ENCODE measurements around the gene ZNF10.

ZNF10 gene

GRCh38 chr12:133130038-133130807 is at the start of gene ZNF10, which contains the start of gene ZNF891:
Gene ZNF10 (plus strand): TSS chr12:133130627. CDS start chr12:133144493, 13,866 bp downstream.
Gene ZNF891 (minus strand): TSS chr12:133130274. CDS start chr12:133121918, 8,356 bp downstream.
- Mint-ChIP-seq H3K4me3 (peak within 1 kb of the TSS; percentile 90), H3K9me3 (peaks cover 62% of the 10 kb centered on the region), H3K27ac (peak within 1 kb of the TSS; percentile 95), H3K4me1 (ENCODE audit: low read depth) (peaks cover 11% of the 10 kb centered on the region), H3K36me3 (ENCODE audit: low read depth) (peaks cover 56% of the 10 kb centered on the region), H3K27me3 (ENCODE audit: low read depth) (no peaks in the 10 kb centered on the region)
- DNase-seq (ENCODE audit: low spot score), result peak; percentile 95

GRCh38 chr12:133081159-133081780 is 49.2 kb upstream of the ZNF10 start:
- Mint-ChIP-seq H3K27ac (no peak overlapping the region), H3K9me3 (peaks cover 57% of the 10 kb centered on the region), H3K4me3 (no peak overlapping the region), H3K27me3 (ENCODE audit: low read depth) (no peaks in the 10 kb centered on the region), H3K36me3 (ENCODE audit: low read depth) (peaks cover 59% of the 10 kb centered on the region), H3K4me1 (ENCODE audit: low read depth) (peaks cover 7% of the 10 kb centered on the region)
- no peak for DNase-seq (ENCODE audit: low spot score)

GRCh38 chr12:133083345-133083744 is 47.1 kb upstream of the ZNF10 start:
- Mint-ChIP-seq H3K27me3 (ENCODE audit: low read depth) (no peaks in the 10 kb centered on the region), H3K4me1 (ENCODE audit: low read depth) (peaks cover 7% of the 10 kb centered on the region), H3K36me3 (ENCODE audit: low read depth) (peaks cover 73% of the 10 kb centered on the region), H3K4me3 (no peak overlapping the region), H3K9me3 (peaks cover 58% of the 10 kb centered on the region), H3K27ac (no peak overlapping the region)
- DNase-seq (ENCODE audit: low spot score), result no peak

- H3K4me3 Mint-ChIP-seq, result no peak overlapping the region
- peaks cover 76% of the 10 kb centered on the region for H3K36me3 Mint-ChIP-seq (ENCODE audit: low read depth)
- no peak for DNase-seq (ENCODE audit: low spot score)
- peaks cover 83% of the 10 kb centered on the region for H3K9me3 Mint-ChIP-seq
- H3K27me3 Mint-ChIP-seq (ENCODE audit: low read depth), result no peaks in the 10 kb centered on the region
- no peaks in the 10 kb centered on the region for H3K4me1 Mint-ChIP-seq (ENCODE audit: low read depth)
- no peak overlapping the region for H3K27ac Mint-ChIP-seq
Measured at GRCh38 chr12:133105620-133106019, 24.8 kb upstream of the ZNF10 start.

GRCh38 chr12:133106253-133106652 is 24.2 kb upstream of the ZNF10 start:
- H3K9me3 Mint-ChIP-seq, result peaks cover 78% of the 10 kb centered on the region
- H3K4me3 Mint-ChIP-seq, result no peak overlapping the region
- no peak for DNase-seq (ENCODE audit: low spot score)
- H3K36me3 Mint-ChIP-seq (ENCODE audit: low read depth), result peaks cover 71% of the 10 kb centered on the region
- no peak overlapping the region for H3K27ac Mint-ChIP-seq
- H3K4me1 Mint-ChIP-seq (ENCODE audit: low read depth), result no peaks in the 10 kb centered on the region
- H3K27me3 Mint-ChIP-seq (ENCODE audit: low read depth), result no peaks in the 10 kb centered on the region

- Mint-ChIP-seq H3K27ac (no peak overlapping the region), H3K36me3 (ENCODE audit: low read depth) (peaks cover 64% of the 10 kb centered on the region), H3K4me3 (no peak overlapping the region), H3K9me3 (peaks cover 74% of the 10 kb centered on the region), H3K27me3 (ENCODE audit: low read depth) (no peaks in the 10 kb centered on the region), H3K4me1 (ENCODE audit: low read depth) (no peaks in the 10 kb centered on the region)
- DNase-seq (ENCODE audit: low spot score), result no peak
Measured at GRCh38 chr12:133107121-133107520, 23.3 kb upstream of the ZNF10 start.

GRCh38 chr12:133108150-133108549 is 22.3 kb upstream of the ZNF10 start:
- peaks cover 59% of the 10 kb centered on the region for H3K36me3 Mint-ChIP-seq (ENCODE audit: low read depth)
- H3K27ac Mint-ChIP-seq, result no peak overlapping the region
- peaks cover 73% of the 10 kb centered on the region for H3K9me3 Mint-ChIP-seq
- no peak overlapping the region for H3K4me3 Mint-ChIP-seq
- H3K4me1 Mint-ChIP-seq (ENCODE audit: low read depth), result no peaks in the 10 kb centered on the region
- DNase-seq (ENCODE audit: low spot score), result no peak
- no peaks in the 10 kb centered on the region for H3K27me3 Mint-ChIP-seq (ENCODE audit: low read depth)

- Mint-ChIP-seq H3K36me3 (ENCODE audit: low read depth) (peaks cover 54% of the 10 kb centered on the region), H3K27ac (no peak overlapping the region), H3K27me3 (ENCODE audit: low read depth) (no peaks in the 10 kb centered on the region), H3K4me3 (no peak overlapping the region), H3K4me1 (ENCODE audit: low read depth) (no peaks in the 10 kb centered on the region), H3K9me3 (peaks cover 76% of the 10 kb centered on the region)
- no peak for DNase-seq (ENCODE audit: low spot score)
Measured at GRCh38 chr12:133120385-133121191, 9.8 kb upstream of the ZNF10 start.

- H3K27me3 Mint-ChIP-seq (ENCODE audit: low read depth), result no peaks in the 10 kb centered on the region
- H3K4me1 Mint-ChIP-seq (ENCODE audit: low read depth), result peaks cover 2% of the 10 kb centered on the region
- no peak overlapping the region for H3K27ac Mint-ChIP-seq
- H3K9me3 Mint-ChIP-seq, result peaks cover 71% of the 10 kb centered on the region
- no peak overlapping the region for H3K4me3 Mint-ChIP-seq
- no peak for DNase-seq (ENCODE audit: low spot score)
- H3K36me3 Mint-ChIP-seq (ENCODE audit: low read depth), result peaks cover 60% of the 10 kb centered on the region
Measured at GRCh38 chr12:133124674-133125073, 5.8 kb upstream of the ZNF10 start.

- H3K36me3 Mint-ChIP-seq (ENCODE audit: low read depth), result peaks cover 55% of the 10 kb centered on the region
- peak overlapping the region; percentile 90 for H3K4me3 Mint-ChIP-seq
- H3K27me3 Mint-ChIP-seq (ENCODE audit: low read depth), result no peaks in the 10 kb centered on the region
- H3K27ac Mint-ChIP-seq, result peak overlapping the region; percentile 95
- H3K4me1 Mint-ChIP-seq (ENCODE audit: low read depth), result peaks cover 11% of the 10 kb centered on the region
- peaks cover 62% of the 10 kb centered on the region for H3K9me3 Mint-ChIP-seq
- no peak for DNase-seq (ENCODE audit: low spot score)
Measured at GRCh38 chr12:133129368-133130037, 924 bp upstream of the ZNF10 start.

GRCh38 chr12:133130808-133131128 is 341 bp downstream of the ZNF10 start:
- H3K4me3 Mint-ChIP-seq, result peak overlapping the region; percentile 90
- peaks cover 56% of the 10 kb centered on the region for H3K36me3 Mint-ChIP-seq (ENCODE audit: low read depth)
- H3K27ac Mint-ChIP-seq, result peak overlapping the region; percentile 95
- H3K4me1 Mint-ChIP-seq (ENCODE audit: low read depth), result peaks cover 11% of the 10 kb centered on the region
- peaks cover 62% of the 10 kb centered on the region for H3K9me3 Mint-ChIP-seq
- DNase-seq (ENCODE audit: low spot score), result no peak
- no peaks in the 10 kb centered on the region for H3K27me3 Mint-ChIP-seq (ENCODE audit: low read depth)

GRCh38 chr12:133135747-133136146 is 5.3 kb downstream of the ZNF10 start:
- Mint-ChIP-seq H3K9me3 (peaks cover 81% of the 10 kb centered on the region), H3K4me3 (no peak overlapping the region), H3K4me1 (ENCODE audit: low read depth) (peaks cover 6% of the 10 kb centered on the region), H3K36me3 (ENCODE audit: low read depth) (peaks cover 68% of the 10 kb centered on the region), H3K27me3 (ENCODE audit: low read depth) (no peaks in the 10 kb centered on the region), H3K27ac (no peak overlapping the region)
- DNase-seq (ENCODE audit: low spot score), result no peak

- Mint-ChIP-seq H3K27ac (no peak overlapping the region), H3K9me3 (peaks cover 60% of the 10 kb centered on the region), H3K4me1 (ENCODE audit: low read depth) (no peaks in the 10 kb centered on the region), H3K36me3 (ENCODE audit: low read depth) (peaks cover 58% of the 10 kb centered on the region), H3K27me3 (ENCODE audit: low read depth) (no peaks in the 10 kb centered on the region), H3K4me3 (no peak overlapping the region)
- no peak for DNase-seq (ENCODE audit: low spot score)
Measured at GRCh38 chr12:133145981-133146380, 15.6 kb downstream of the ZNF10 start.
